ENCODE results near the gene DMD. TPM values are rescaled to one million over a fixed set of nuclear protein-coding genes. Genes with fewer than 3 reads are reported as not detected.

The DMD gene
- total and polyA plus RNA-seq, 2 donors from 2014 or later, result 4.2 to 17.9 TPM

GRCh38 chrX:33210156-33210555 lies 1.2 kb downstream of the DMD start:
- intact Hi-C loops (cut with DNase I), result no loop called here
- Histone ChIP-seq H3K4me3 (ENCODE audit: low read length in 3 of 3) (peak overlapping the region in 2 of 3 donors; percentile 36 to 43), H3K9ac (ENCODE audit: low read length in 3 of 3) (no peak overlapping the region)

GRCh38 chrX:33207056-33207455 lies 4.3 kb downstream of the DMD start:
- H3K9ac ChIP-seq (ENCODE audit: low read length in 3 of 3), result no peak overlapping the region
- intact Hi-C loops (cut with DNase I), result no loop called here
- H3K27ac ChIP-seq (ENCODE audit: low read depth in 2 of 2, low read length in 2 of 2), result no peak overlapping the region
- H3K4me3 ChIP-seq (ENCODE audit: low read length in 3 of 3), result no peak overlapping the region
- DNase-seq (no peak), FAIRE-seq (no peak)
- no peaks in the 10 kb centered on the region for H3K27me3 ChIP-seq (ENCODE audit: control insufficient read depth, insufficient read depth, low read length)
- no peaks in the 10 kb centered on the region for H3K36me3 ChIP-seq (ENCODE audit: control insufficient read depth in 2 of 3, insufficient read depth in 3 of 3, low read length in 3 of 3)
- TF ChIP-seq CTCF (IDR thresholded peaks at IDR 0.05; ENCODE audit: borderline replicate concordance, extremely low read depth, insufficient read depth), result no peak
- no peaks in the 10 kb centered on the region for H3K9me3 ChIP-seq (ENCODE audit: control insufficient read depth in 2 of 3, insufficient read depth in 1 of 3, low read length in 3 of 3)
- H3K4me1 ChIP-seq (ENCODE audit: control insufficient read depth in 2 of 3, insufficient read depth in 2 of 3, low read depth in 1 of 3, low read length in 3 of 3), result no peaks in the 10 kb centered on the region

More at GRCh38 chrX:33210156-33210555, 1.2 kb downstream of the DMD start:
- Histone ChIP-seq H3K4me1 (ENCODE audit: control insufficient read depth in 2 of 3, insufficient read depth in 2 of 3, low read depth in 1 of 3, low read length in 3 of 3) (no peaks in the 10 kb centered on the region), H3K36me3 (ENCODE audit: control insufficient read depth in 2 of 3, insufficient read depth in 3 of 3, low read length in 3 of 3) (no peaks in the 10 kb centered on the region), H3K27me3 (ENCODE audit: control insufficient read depth, insufficient read depth, low read length) (no peaks in the 10 kb centered on the region), H3K9me3 (ENCODE audit: control insufficient read depth in 2 of 3, insufficient read depth in 1 of 3, low read length in 3 of 3) (no peaks in the 10 kb centered on the region), H3K27ac (ENCODE audit: low read depth in 2 of 2, low read length in 2 of 2) (no peak overlapping the region)
- no peak for FAIRE-seq
- no peak for DNase-seq
- TF ChIP-seq CTCF (IDR thresholded peaks at IDR 0.05; ENCODE audit: borderline replicate concordance, extremely low read depth, insufficient read depth), result no peak

GRCh38 chrX:33205321-33205720 lies 6.0 kb downstream of the DMD start:
- FAIRE-seq, result no peak
- Histone ChIP-seq H3K9me3 (ENCODE audit: control insufficient read depth in 2 of 3, insufficient read depth in 1 of 3, low read length in 3 of 3) (no peaks in the 10 kb centered on the region), H3K4me3 (ENCODE audit: low read length in 3 of 3) (no peak overlapping the region), H3K9ac (ENCODE audit: low read length in 3 of 3) (no peak overlapping the region), H3K27ac (ENCODE audit: low read depth in 2 of 2, low read length in 2 of 2) (no peak overlapping the region), H3K4me1 (ENCODE audit: control insufficient read depth in 2 of 3, insufficient read depth in 2 of 3, low read depth in 1 of 3, low read length in 3 of 3) (no peaks in the 10 kb centered on the region), H3K36me3 (ENCODE audit: control insufficient read depth in 2 of 3, insufficient read depth in 3 of 3, low read length in 3 of 3) (no peaks in the 10 kb centered on the region), H3K27me3 (ENCODE audit: control insufficient read depth, insufficient read depth, low read length) (no peaks in the 10 kb centered on the region)
- DNase-seq, result no peak
- intact Hi-C loops (cut with DNase I), result no loop called here
- no peak for TF ChIP-seq CTCF (IDR thresholded peaks at IDR 0.05; ENCODE audit: borderline replicate concordance, extremely low read depth, insufficient read depth)

- no peaks in the 10 kb centered on the region for H3K36me3 ChIP-seq (ENCODE audit: control insufficient read depth in 2 of 3, insufficient read depth in 3 of 3, low read length in 3 of 3)
- H3K9me3 ChIP-seq (ENCODE audit: control insufficient read depth in 2 of 3, insufficient read depth in 1 of 3, low read length in 3 of 3), result no peaks in the 10 kb centered on the region
- TF ChIP-seq CTCF (IDR thresholded peaks at IDR 0.05; ENCODE audit: borderline replicate concordance, extremely low read depth, insufficient read depth), result no peak
- no peak for DNase-seq
- intact Hi-C loops (cut with DNase I), result no loop called here
- H3K4me3 ChIP-seq (ENCODE audit: low read length in 3 of 3), result no peak overlapping the region
- H3K27ac ChIP-seq (ENCODE audit: low read depth in 2 of 2, low read length in 2 of 2), result no peak overlapping the region
- H3K27me3 ChIP-seq (ENCODE audit: control insufficient read depth, insufficient read depth, low read length), result no peaks in the 10 kb centered on the region
- peak; percentile 53 for FAIRE-seq
- no peak overlapping the region for H3K9ac ChIP-seq (ENCODE audit: low read length in 3 of 3)
- H3K4me1 ChIP-seq (ENCODE audit: control insufficient read depth in 2 of 3, insufficient read depth in 2 of 3, low read depth in 1 of 3, low read length in 3 of 3), result no peaks in the 10 kb centered on the region
Measured at GRCh38 chrX:33204889-33205288, 6.5 kb downstream of the DMD start.

Measured in kidney (tissue), 14 donors.